ENCODE results near the gene ACVR1C. TPM values are rescaled to one million over a fixed set of nuclear protein-coding genes. Genes with fewer than 3 reads are reported as not detected.

ACVR1C gene
- total RNA-seq (2021), result 0.04 and 0.30 TPM in 2 replicates
- percentile 15 among the genes with signal in this experiment for Bru-seq, nascent RNA
- BruChase-seq, experiment 1, labeled RNA remaining after a 2-hour chase, result percentile 15 among the genes with signal in this experiment
- percentile 20 among the genes with signal in this experiment for BruChase-seq, experiment 2, labeled RNA remaining after a 6-hour chase
- long read RNA-seq, result 0 reads

DNA sequence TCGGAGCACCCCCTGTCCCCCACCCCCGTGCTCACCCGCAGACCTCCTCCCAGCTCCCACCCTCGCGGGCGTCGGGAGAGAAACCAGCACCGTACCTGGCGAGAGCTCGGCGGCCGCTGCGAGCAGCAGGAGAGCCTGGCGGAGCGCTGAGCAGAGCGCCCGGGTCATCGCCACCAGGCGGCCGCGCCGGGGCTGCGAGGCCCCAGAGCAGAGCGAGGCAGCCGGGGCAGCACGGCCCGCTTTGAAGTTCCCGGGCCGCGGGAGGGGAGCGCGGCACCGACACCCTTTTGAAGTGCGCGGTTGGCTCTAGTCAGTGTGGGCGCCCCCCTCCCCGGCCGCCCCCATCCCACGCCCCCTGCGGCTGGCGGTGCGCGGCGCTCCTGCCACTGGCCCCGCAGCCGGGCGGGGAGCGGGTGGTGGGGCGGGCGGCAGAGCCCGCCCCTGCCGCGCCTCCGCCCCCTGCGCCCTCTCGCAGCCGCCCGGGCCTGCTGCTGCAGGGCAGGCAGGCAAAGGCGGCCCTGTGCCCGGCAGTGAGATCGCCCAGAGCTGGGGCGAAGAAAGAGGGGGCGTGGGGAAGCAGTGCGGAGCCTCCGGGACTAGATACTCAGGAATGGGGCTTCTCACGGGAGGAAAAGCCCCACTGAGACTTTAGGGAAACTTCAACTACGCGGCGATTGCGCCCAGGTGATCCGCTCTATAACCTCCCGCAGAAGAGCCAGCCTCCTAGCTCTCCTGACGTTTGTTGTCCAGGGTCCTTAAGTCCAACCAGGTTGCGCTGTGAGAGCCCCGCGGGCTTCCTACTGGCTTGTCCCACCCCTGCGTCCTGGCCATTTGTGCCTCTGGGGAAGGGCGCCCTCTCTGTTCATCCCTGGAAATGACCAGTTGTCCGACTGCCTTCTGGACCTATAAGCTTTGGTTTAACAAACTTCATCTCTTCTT, at the start of gene ACVR1C:
ACVR1C (minus strand) TSS at position 388 of the 939 bp plus-strand sequence; CDS start at position 168, 220 bp downstream.
- H4K20me1 ChIP-seq (ENCODE audit: insufficient read depth), result no peaks in the 10 kb centered on the region
- H3K27me3 ChIP-seq (ENCODE audit: insufficient read depth, low read depth), result no peaks in the 10 kb centered on the region
- no peaks in the 10 kb centered on the region for H3K36me3 ChIP-seq (ENCODE audit: low read depth)
- CTCF ChIA-PET, result no interaction called here
- no peak for TF ChIP-seq EZH2 (IDR thresholded peaks at IDR 0.05; ENCODE audit: low read depth)
- TF ChIP-seq, protein P1, sequence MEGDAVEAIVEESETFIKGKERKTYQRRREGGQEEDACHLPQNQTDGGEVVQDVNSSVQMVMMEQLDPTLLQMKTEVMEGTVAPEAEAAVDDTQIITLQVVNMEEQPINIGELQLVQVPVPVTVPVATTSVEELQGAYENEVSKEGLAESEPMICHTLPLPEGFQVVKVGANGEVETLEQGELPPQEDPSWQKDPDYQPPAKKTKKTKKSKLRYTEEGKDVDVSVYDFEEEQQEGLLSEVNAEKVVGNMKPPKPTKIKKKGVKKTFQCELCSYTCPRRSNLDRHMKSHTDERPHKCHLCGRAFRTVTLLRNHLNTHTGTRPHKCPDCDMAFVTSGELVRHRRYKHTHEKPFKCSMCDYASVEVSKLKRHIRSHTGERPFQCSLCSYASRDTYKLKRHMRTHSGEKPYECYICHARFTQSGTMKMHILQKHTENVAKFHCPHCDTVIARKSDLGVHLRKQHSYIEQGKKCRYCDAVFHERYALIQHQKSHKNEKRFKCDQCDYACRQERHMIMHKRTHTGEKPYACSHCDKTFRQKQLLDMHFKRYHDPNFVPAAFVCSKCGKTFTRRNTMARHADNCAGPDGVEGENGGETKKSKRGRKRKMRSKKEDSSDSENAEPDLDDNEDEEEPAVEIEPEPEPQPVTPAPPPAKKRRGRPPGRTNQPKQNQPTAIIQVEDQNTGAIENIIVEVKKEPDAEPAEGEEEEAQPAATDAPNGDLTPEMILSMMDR (conservative IDR thresholded peaks at IDR 0.05), result peak; percentile 69
- peak within 1 kb of the TSS; percentile 95 for H3K4me2 ChIP-seq
- DNase-seq, result peak; percentile 52 to 58
- no peak within 1 kb of the TSS for H3K27ac ChIP-seq
- peak within 1 kb of the TSS; percentile 87 for H2AFZ ChIP-seq
- peak within 1 kb of the TSS; percentile 61 for H3K4me3 ChIP-seq
- no peaks in the 10 kb centered on the region for H3K9me2 ChIP-seq (ENCODE audit: insufficient read depth)
- H3K9me3 ChIP-seq (ENCODE audit: insufficient read depth, low read depth), result no peaks in the 10 kb centered on the region
- POLR2A ChIA-PET (ENCODE audit: unreplicated experiment), result no interaction called here
- no peaks in the 10 kb centered on the region for H3K79me2 ChIP-seq (ENCODE audit: low read depth)
- H3F3A ChIP-seq (ENCODE audit: insufficient read depth, low read depth), result no peaks in the 10 kb centered on the region
- no peaks in the 10 kb centered on the region; the same call in 1 of the 2 replicates for H3K4me1 ChIP-seq (replicated peaks; ENCODE audit: insufficient read depth)
- no TSS peak for BruUV-seq (replicated peaks)
- intact Hi-C loops (cut with micrococcal nuclease; ENCODE audit: unreplicated experiment), result no loop called here

DNA sequence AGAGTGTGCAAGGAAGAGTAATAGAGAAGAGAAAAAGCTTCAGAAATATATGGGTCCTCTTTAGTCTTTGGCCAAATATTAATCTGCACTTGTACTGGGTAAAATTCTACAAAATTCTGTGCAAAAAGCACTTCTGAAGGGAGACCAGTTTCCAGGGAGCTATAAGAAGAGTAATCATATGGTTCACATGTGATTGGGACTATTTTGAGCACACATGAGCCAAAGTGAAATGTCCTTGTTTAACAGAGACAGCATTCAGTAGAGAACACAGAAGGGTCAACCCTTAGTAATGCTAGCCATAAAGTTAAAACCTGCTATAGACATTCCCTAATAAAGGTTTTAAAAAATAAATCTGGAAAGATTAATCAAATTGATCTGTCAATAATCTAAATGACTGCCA, 49.3 kb upstream of the ACVR1C start:
- Histone ChIP-seq H3K36me3 (ENCODE audit: low read depth) (no peaks in the 10 kb centered on the region), H4K20me1 (ENCODE audit: insufficient read depth) (no peaks in the 10 kb centered on the region), H3K27me3 (ENCODE audit: insufficient read depth, low read depth) (no peaks in the 10 kb centered on the region), H3F3A (ENCODE audit: insufficient read depth, low read depth) (no peaks in the 10 kb centered on the region), H3K4me2 (no peak overlapping the region), H3K9me2 (ENCODE audit: insufficient read depth) (no peaks in the 10 kb centered on the region), H3K79me2 (ENCODE audit: low read depth) (no peaks in the 10 kb centered on the region), H2AFZ (no peak overlapping the region), H3K9me3 (ENCODE audit: insufficient read depth, low read depth) (no peaks in the 10 kb centered on the region), H3K4me1 (replicated peaks; ENCODE audit: insufficient read depth) (no peaks in the 10 kb centered on the region), H3K27ac (no peak overlapping the region), H3K4me3 (no peak overlapping the region)
- no TSS peak for BruUV-seq (replicated peaks)
- TF ChIP-seq, protein P1 (conservative IDR thresholded peaks at IDR 0.05), result no peak
- no peak for DNase-seq
- intact Hi-C loops (cut with micrococcal nuclease; ENCODE audit: unreplicated experiment), result no loop called here
- ChIA-PET CTCF (no interaction called here), POLR2A (ENCODE audit: unreplicated experiment) (no interaction called here)

DNA sequence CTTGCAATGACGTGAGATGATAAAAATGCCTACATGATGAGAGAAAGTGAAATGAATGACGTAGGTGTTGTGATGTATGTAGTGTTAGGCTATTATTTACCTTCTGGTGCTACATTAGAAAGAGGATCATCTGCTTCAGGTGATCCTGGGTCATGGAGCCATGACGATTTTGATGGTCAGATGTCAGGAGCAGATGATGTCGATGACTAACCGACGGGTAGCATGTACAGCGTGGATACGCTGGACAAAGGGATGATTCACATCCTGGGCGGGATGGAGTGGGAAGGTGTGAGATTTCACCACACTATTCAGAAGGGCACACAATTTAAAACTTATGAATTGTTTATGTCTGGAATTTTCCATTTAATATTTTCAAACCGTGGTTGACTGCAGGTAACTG, 43.5 kb upstream of the ACVR1C start:
- Histone ChIP-seq H3K4me1 (replicated peaks; ENCODE audit: insufficient read depth) (no peaks in the 10 kb centered on the region), H2AFZ (no peak overlapping the region), H3K27me3 (ENCODE audit: insufficient read depth, low read depth) (no peaks in the 10 kb centered on the region), H3K4me3 (no peak overlapping the region), H3K27ac (no peak overlapping the region), H4K20me1 (ENCODE audit: insufficient read depth) (no peaks in the 10 kb centered on the region), H3K36me3 (ENCODE audit: low read depth) (no peaks in the 10 kb centered on the region), H3K9me2 (ENCODE audit: insufficient read depth) (no peaks in the 10 kb centered on the region), H3K4me2 (no peak overlapping the region), H3K79me2 (ENCODE audit: low read depth) (no peaks in the 10 kb centered on the region), H3F3A (ENCODE audit: insufficient read depth, low read depth) (no peaks in the 10 kb centered on the region), H3K9me3 (ENCODE audit: insufficient read depth, low read depth) (no peaks in the 10 kb centered on the region)
- CTCF ChIA-PET, result no interaction called here
- no peak for TF ChIP-seq EZH2 (IDR thresholded peaks at IDR 0.05; ENCODE audit: low read depth)
- TF ChIP-seq, protein P1 (conservative IDR thresholded peaks at IDR 0.05), result no peak
- intact Hi-C loops (cut with micrococcal nuclease; ENCODE audit: unreplicated experiment), result no loop called here
- no TSS peak for BruUV-seq (replicated peaks)
- no peak for DNase-seq
- POLR2A ChIA-PET (ENCODE audit: unreplicated experiment), result no interaction called here

Data from PC-9 (cell line).